SK-N-SH (cell line): ENCODE results near the gene CEP44. TPM values are rescaled to one million over a fixed set of nuclear protein-coding genes. Genes with fewer than 3 reads are reported as not detected.

ENCODE experiments used
- CTCF ChIA-PET: fragments of 300-600, 350-600 bp; formaldehyde crosslinking; extraction: SDS; loops from one replicate; lab custom pipeline; 2021; lab: Yijun Ruan, JAX
- POLR2A ChIA-PET: fragments of 350-600 bp; sonication (Branson Sonifier 250); formaldehyde crosslinking; extraction: SDS; loops from one replicate; lab custom pipeline; 2020; ENCODE audit warnings: antibody characterized with exemption, inconsistent platforms; lab: Yijun Ruan, JAX
- DNase-seq: peaks from one replicate; pipeline ENCODE4 v3.0.0; 2012
- H2AFZ ChIP-seq: fragments of 200-600 bp; sonication (generic); 2 replicates; pipeline ENCODE4 v1.8.1; 2016; ENCODE audit warnings: antibody characterized with exemption, mild to moderate bottlenecking, low read depth
- H3F3A ChIP-seq: fragments of 200-600 bp; sonication (generic); replicated peaks from 2 replicates; pipeline ENCODE3; 2016; ENCODE audit warnings: antibody characterized with exemption, mild to moderate bottlenecking; ENCODE audit not compliant: insufficient read depth
- H3K27ac ChIP-seq, 2 experiments: fragments of 200-500 bp in 1 of 2; fragments of 200-600 bp in 1 of 2; sonication (Bioruptor generic) in 1 of 2; sonication (generic), shearing (Covaris generic) in 1 of 2; 2 replicates each; pipeline versions ENCODE4 v1.5.1 to v1.6.1; 2014 to 2016; ENCODE audit warnings: low read depth in 2 of 2, inconsistent platforms in 1 of 2, low read length in 1 of 2, mild to moderate bottlenecking in 1 of 2, mixed read lengths in 1 of 2
- H3K27me3 ChIP-seq: fragments of 200-600 bp; sonication (generic), shearing (Covaris generic); 2 replicates; pipeline ENCODE4 v1.6.1; 2016; ENCODE audit warnings: mixed run types; ENCODE audit not compliant: insufficient read depth
- H3K36me3 ChIP-seq, 2 experiments: fragments of 200-500 bp in 1 of 2; fragments of 200-600 bp in 1 of 2; sonication (Bioruptor generic) in 1 of 2; sonication (generic) in 1 of 2; replicated peaks in 1 of 2; 2 replicates each; pipeline versions ENCODE3 to v1.5.1; 2014 to 2016; ENCODE audit warnings: low read length in 1 of 2, mild to moderate bottlenecking in 1 of 2; ENCODE audit not compliant: insufficient read depth in 2 of 2, control insufficient read depth in 1 of 2
- H3K4me1 ChIP-seq, 2 experiments: fragments of 200-500 bp in 1 of 2; fragments of 200-600 bp in 1 of 2; sonication (Bioruptor generic) in 1 of 2; sonication (generic), shearing (Covaris generic) in 1 of 2; 2 replicates each; pipeline versions ENCODE4 v1.5.1 to v1.6.1; 2014 to 2016; ENCODE audit warnings: low read depth in 1 of 2, low read length in 1 of 2, mixed run types in 1 of 2; ENCODE audit not compliant: insufficient read depth in 2 of 2, control insufficient read depth in 1 of 2
- H3K4me2 ChIP-seq: fragments of 200-600 bp; sonication (generic), shearing (Covaris generic); 2 replicates; pipeline ENCODE4 v1.6.1; 2017; ENCODE audit warnings: mixed run types
- H3K4me3 ChIP-seq, 2 experiments: fragments of 200-500 bp in 1 of 2; fragments of 200-600 bp in 1 of 2; sonication (Bioruptor generic) in 1 of 2; sonication (generic), shearing (Covaris generic) in 1 of 2; 2 replicates each; pipeline versions ENCODE4 v1.5.1 to v1.8.1; 2014 to 2016; ENCODE audit warnings: low read depth in 2 of 2, inconsistent platforms in 1 of 2, low read length in 1 of 2, mild to moderate bottlenecking in 1 of 2, mixed read lengths in 1 of 2, moderate library complexity in 1 of 2
- H3K79me2 ChIP-seq: fragments of 200-600 bp; sonication (generic); 2 replicates; pipeline ENCODE4 v1.8.1; 2017; ENCODE audit warnings: mild to moderate bottlenecking; ENCODE audit not compliant: insufficient read depth
- H3K9ac ChIP-seq: fragments of 200-600 bp; sonication (generic); 2 replicates; pipeline ENCODE4 v1.6.1; 2017; ENCODE audit warnings: mixed run types
- H3K9me2 ChIP-seq: fragments of 200-600 bp; sonication (generic); 2 replicates; pipeline ENCODE4 v1.6.1; 2017; ENCODE audit warnings: mixed run types
- H3K9me3 ChIP-seq: fragments of 200-600 bp; sonication (generic); 2 replicates; pipeline ENCODE4 v1.6.1; 2017; ENCODE audit warnings: mixed run types, mild to moderate bottlenecking, moderate library complexity
- H4K20me1 ChIP-seq: fragments of 200-600 bp; sonication (generic); 2 replicates; pipeline ENCODE4 v1.6.1; 2017; ENCODE audit warnings: mild to moderate bottlenecking, mixed run types; ENCODE audit not compliant: insufficient read depth
- CTCF ChIP-seq: fragments of 200-600 bp; sonication (generic); IDR thresholded peaks from 2 replicates; pipeline ENCODE4 v1.6.1; 2017; ENCODE audit warnings: antibody characterized with exemption, mild to moderate bottlenecking, moderate library complexity
- FOXJ3 ChIP-seq: sonication (generic); formaldehyde crosslinking; IDR thresholded peaks from 2 replicates; pipeline ENCODE4 v1.5.1; 2020; ENCODE audit warnings: mild to moderate bottlenecking, missing genetic modification reagents
- FOXM1 ChIP-seq: IDR thresholded peaks from 2 replicates; pipeline ENCODE4 v1.4.0; 2012; ENCODE audit warnings: low read depth, mild to moderate bottlenecking
- GATA2 ChIP-seq: sonication (generic); formaldehyde crosslinking; IDR thresholded peaks from 2 replicates; pipeline ENCODE4 v1.5.0; 2020; ENCODE audit warnings: mild to moderate bottlenecking, missing genetic modification reagents
- JUND ChIP-seq: IDR thresholded peaks from 2 replicates; pipeline ENCODE4 v1.4.0; 2012
- MAX ChIP-seq: IDR thresholded peaks from 2 replicates; pipeline ENCODE4 v1.4.0; 2012; ENCODE audit warnings: low read depth
- MEF2A ChIP-seq: IDR thresholded peaks from 2 replicates; pipeline ENCODE4 v1.4.0; 2012; ENCODE audit warnings: low read depth, borderline replicate concordance
- NFIC ChIP-seq: IDR thresholded peaks from 2 replicates; pipeline ENCODE4 v1.4.0; 2012; ENCODE audit warnings: borderline replicate concordance
- RAD21 ChIP-seq: IDR thresholded peaks from 2 replicates; pipeline ENCODE4 v1.6.1; 2012; ENCODE audit warnings: mild to moderate bottlenecking, low read length
- REST ChIP-seq: IDR thresholded peaks from 2 replicates; pipeline ENCODE4 v1.6.1; 2012; ENCODE audit warnings: mild to moderate bottlenecking, low read depth, low read length, moderate library complexity
- RFX5 ChIP-seq: IDR thresholded peaks from 2 replicates; pipeline ENCODE4 v1.6.1; 2012; ENCODE audit warnings: mild to moderate bottlenecking, improper control_type of control experiment, low read length
- RXRA ChIP-seq: IDR thresholded peaks from 2 replicates; pipeline ENCODE4 v1.4.0; 2012; ENCODE audit warnings: low read depth, mild to moderate bottlenecking, borderline replicate concordance
- SIN3A ChIP-seq: IDR thresholded peaks from 2 replicates; pipeline ENCODE4 v1.6.1; 2012; ENCODE audit warnings: low read depth, mild to moderate bottlenecking, low read length, moderate library complexity, borderline replicate concordance
- TAF1 ChIP-seq: IDR thresholded peaks from 2 replicates; pipeline ENCODE4 v1.6.1; 2012; ENCODE audit warnings: low read depth, mild to moderate bottlenecking, low read length, moderate library complexity, borderline replicate concordance
- TEAD4 ChIP-seq: IDR thresholded peaks from 2 replicates; pipeline ENCODE4 v1.4.0; 2012; ENCODE audit warnings: mild to moderate bottlenecking, borderline replicate concordance; ENCODE audit not compliant: insufficient read depth
- YY1 ChIP-seq: IDR thresholded peaks from 2 replicates; pipeline ENCODE4 v1.4.0; 2012; ENCODE audit warnings: low read depth, mild to moderate bottlenecking
- WGBS: methylation state at CpG from one replicate; pipeline ENCODE4 v1.1.6; 2017; ENCODE audit warnings: low lambda C conversion rate; 5-methylcytosine and 5-hydroxymethylcytosine counted together
- polyA plus RNA-seq, 3 experiments: library from polyadenylated mRNA; depleted of rRNA; stranded (reverse); fragments of >200 nt; gene quantifications; 2 replicates each; pipeline ENCODE4 v1.2.3, GENCODE V29; 2012
- TF ChIP-seq, protein P1 (sequence below): IDR thresholded peaks from 2 replicates; pipeline ENCODE4 v1.4.0; 2012; ENCODE audit warnings: low read depth, borderline replicate concordance

The CEP44 gene
- polyA plus RNA-seq, 1 of the 3 experiments (the other 2 are of a cell fraction): 3.8 TPM

GRCh38 chr4:174236359-174236758 is 47.4 kb upstream of the CEP44 start:
- no peak for DNase-seq
- Histone ChIP-seq H3K27me3 (no peaks in the 10 kb centered on the region), H3K4me2 (no peak overlapping the region), H3K79me2 (no peaks in the 10 kb centered on the region), H3K4me1 (no peaks in the 10 kb centered on the region; a peak in 1 of 4 replicates), H3K27ac (no peak overlapping the region), H3K9ac (no peak overlapping the region)
- CTCF ChIA-PET: interaction anchor here (0.6 to 0.7 kb wide), 2 partner anchors 13 to 20 kb away, joined by 3 read pairs; no protein-coding TSS in a partner anchor
- WGBS: 74% methylated on average over 3 of the region's 3 CpGs
- TF ChIP-seq RAD21: no peak
- no peak for TF ChIP-seq YY1
- no peak for TF ChIP-seq RXRA
- no peak for TF ChIP-seq REST
- no peak for TF ChIP-seq SIN3A
- no peak for TF ChIP-seq TEAD4
- TF ChIP-seq, protein P1, sequence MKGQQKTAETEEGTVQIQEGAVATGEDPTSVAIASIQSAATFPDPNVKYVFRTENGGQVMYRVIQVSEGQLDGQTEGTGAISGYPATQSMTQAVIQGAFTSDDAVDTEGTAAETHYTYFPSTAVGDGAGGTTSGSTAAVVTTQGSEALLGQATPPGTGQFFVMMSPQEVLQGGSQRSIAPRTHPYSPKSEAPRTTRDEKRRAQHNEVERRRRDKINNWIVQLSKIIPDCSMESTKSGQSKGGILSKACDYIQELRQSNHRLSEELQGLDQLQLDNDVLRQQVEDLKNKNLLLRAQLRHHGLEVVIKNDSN: no peak
- no peak for TF ChIP-seq FOXM1
- TF ChIP-seq RFX5: no peak
- no peak for TF ChIP-seq MAX
- no peak for TF ChIP-seq GATA2 (CRISPR knock-in tag)
- TF ChIP-seq NFIC: no peak
- TF ChIP-seq TAF1: no peak
- no peak for TF ChIP-seq JUND
- no peak for TF ChIP-seq MEF2A
- no peak for TF ChIP-seq CTCF
- no peak for TF ChIP-seq FOXJ3 (CRISPR knock-in tag)
- TF ChIP-seq, all 33 proteins: peak for 0
- H3K36me3 ChIP-seq: peaks cover 42 to 64% of the 10 kb centered on the region in 2 experiments
- H3K9me2 ChIP-seq: no peaks in the 10 kb centered on the region
- H4K20me1 ChIP-seq: no peaks in the 10 kb centered on the region
- peaks cover 4% of the 10 kb centered on the region for H3F3A ChIP-seq
- POLR2A ChIA-PET: no interaction called here
- H3K4me3 ChIP-seq: no peak overlapping the region
- H3K9me3 ChIP-seq: no peaks in the 10 kb centered on the region
- no peak overlapping the region for H2AFZ ChIP-seq
